GM18951 (cell line): ENCODE data around the gene TMEM187.
A peak's percentile ranks its signal among the peaks of the same experiment; 100 is the strongest.

ENCODE experiments used
- POLR2A ChIP-seq: IDR thresholded peaks from 4 replicates; pipeline ENCODE4 v1.6.1; 2011; ENCODE audit warnings: mild to moderate bottlenecking; ENCODE audit not compliant: insufficient read length, insufficient read depth; ENCODE audit errors: extremely low read depth
- in situ Hi-C: fragments of 300-500 bp; cut with MboI; formaldehyde crosslinking; loops from one replicate; pipeline ENCODE4 v1.12.0; 2022; ENCODE audit warnings: low sequenced_read_pairs, mixed read lengths, inconsistent platforms; ENCODE audit not compliant: unreplicated experiment

The TMEM187 gene

DNA sequence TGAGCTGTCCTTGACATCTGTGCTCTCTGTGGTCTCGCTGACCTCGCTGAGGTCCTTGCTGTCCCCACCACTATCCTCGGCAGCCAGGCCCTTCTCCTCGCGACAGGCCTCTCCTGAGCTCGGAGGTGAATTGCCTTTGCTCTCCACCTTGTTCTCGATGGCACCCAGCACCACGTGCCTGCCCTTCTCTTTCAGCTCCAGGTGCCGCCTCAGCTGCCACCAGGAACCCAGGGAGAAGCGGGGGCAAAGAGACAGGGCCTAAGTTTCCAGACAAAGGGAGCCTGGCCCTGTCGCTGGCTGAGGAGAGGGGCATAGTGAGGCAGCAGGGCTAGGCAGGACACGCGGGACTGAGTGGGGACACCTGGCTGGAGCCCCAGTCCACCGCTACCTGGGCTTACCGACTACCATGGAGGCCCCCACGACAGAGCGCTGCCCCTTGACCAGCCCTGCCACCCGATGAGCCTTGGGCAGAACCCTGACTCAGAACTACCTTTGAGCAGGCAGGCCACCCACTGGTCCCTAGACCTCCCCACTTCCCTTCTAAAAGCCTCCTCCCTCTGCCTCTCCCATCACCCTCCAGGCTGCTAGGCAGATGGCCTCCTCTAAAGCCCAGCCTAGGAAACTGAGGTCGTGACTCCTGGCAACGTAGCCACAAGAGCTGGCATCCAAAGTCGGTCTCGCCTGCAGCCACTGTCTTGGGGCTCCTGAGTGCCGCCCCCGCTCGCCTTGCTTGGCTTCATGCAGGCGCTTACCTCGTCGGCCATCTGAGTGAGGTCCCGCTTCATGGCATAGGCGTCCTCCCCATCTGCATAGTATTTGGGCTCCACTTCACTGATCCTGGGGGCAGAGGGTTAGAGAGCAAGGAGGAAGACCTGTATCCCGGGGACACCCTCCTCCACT lies 42.3 kb upstream of the TMEM187 start:
- in situ Hi-C loops, result no loop called here
- no peak for TF ChIP-seq POLR2A

DNA sequence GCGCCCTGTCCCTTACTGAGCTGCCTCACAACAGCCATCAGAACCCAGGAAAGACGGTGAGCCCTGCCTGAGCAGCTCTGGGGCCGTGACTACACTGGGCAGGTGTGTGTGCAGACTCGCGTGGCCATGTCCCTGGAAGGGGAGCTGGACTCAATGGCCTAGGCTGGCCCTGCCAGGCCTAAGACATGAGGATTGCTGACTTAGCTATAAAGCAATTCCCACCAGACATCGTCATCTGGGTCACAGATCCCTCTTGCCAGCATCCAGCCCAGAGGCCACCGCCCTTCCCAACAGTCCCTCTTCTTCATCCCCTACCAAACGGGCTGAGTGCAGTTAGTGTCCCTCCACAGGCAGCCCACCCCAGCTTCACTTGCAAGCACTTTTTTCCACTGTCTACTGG lies 41.4 kb upstream of the TMEM187 start:
- TF ChIP-seq POLR2A, result no peak
- in situ Hi-C loops, result no loop called here

DNA sequence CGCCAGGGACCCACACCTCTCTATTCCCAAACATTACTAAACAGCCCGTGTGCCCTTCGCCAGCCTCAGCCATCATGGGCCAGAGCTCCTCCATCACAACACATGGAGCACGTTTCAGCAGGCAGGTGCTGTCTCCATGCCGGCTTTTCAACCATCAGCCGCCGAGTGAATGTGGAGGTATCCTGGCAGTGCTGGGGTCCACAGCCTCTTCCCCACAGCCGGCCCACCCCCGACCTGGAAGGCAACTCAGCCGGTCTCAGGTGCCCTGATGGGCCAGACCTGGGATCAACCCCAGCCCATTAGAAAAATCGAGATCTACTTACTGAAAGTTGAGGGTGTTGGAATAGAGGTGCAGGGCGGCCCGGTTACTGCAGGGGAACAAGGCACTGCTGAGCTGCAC lies 40.8 kb upstream of the TMEM187 start:
- TF ChIP-seq POLR2A, result no peak
- in situ Hi-C loops, result no loop called here

DNA sequence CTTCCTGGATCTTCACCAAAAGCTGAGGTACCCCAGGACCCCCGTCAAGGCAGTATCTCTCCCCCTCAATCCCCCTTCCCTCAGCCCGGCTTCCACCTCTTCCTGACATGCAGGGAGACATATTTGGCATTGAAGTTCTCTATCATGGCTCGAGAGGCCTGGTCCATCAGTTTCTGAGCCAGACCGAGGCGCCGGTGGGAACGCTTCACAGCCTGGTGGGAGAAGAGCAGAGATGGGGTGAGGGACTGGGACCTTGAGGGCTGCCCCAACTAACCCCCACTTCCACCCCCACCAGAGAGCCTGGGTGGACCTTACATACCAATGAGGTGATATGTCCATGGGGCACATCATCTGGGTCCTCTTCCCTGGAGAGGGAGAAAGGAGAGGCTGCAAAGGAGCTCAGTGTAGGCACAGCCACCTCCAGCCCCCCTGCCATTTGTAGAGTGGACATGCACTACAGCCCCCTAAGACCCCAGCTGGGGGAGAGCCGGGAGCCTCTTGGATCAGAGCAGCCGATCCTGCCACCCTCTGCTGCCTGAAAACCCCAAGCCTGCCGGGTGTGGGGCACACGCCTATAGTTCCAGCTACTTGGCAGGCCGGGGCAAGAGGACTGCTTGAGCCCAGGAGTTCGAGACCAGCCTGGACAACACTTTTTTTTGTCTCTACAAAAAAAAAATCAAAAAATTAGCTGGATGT lies 40.2 kb upstream of the TMEM187 start:
- no peak for TF ChIP-seq POLR2A
- in situ Hi-C loops, result no loop called here

DNA sequence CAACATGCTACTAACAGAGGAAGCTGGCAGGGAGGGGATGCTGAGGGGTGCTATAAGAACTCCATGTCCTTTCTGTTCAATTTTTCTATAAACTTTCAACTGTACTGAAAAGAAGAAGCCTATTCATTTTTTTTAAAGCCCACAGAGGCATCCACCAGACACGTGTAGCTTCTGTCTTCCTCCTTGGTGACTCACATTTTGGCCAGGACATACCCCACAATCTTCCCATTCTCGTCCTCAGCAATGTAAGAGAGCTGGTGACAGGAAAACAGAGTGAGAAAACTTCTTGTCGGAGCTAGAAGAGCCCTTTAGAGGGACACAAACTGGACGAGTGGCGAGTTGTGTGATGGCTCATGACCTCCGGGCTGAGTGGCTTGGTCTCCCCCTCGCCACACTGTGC lies 38.8 kb upstream of the TMEM187 start:
- in situ Hi-C loops, result no loop called here
- TF ChIP-seq POLR2A, result no peak

DNA sequence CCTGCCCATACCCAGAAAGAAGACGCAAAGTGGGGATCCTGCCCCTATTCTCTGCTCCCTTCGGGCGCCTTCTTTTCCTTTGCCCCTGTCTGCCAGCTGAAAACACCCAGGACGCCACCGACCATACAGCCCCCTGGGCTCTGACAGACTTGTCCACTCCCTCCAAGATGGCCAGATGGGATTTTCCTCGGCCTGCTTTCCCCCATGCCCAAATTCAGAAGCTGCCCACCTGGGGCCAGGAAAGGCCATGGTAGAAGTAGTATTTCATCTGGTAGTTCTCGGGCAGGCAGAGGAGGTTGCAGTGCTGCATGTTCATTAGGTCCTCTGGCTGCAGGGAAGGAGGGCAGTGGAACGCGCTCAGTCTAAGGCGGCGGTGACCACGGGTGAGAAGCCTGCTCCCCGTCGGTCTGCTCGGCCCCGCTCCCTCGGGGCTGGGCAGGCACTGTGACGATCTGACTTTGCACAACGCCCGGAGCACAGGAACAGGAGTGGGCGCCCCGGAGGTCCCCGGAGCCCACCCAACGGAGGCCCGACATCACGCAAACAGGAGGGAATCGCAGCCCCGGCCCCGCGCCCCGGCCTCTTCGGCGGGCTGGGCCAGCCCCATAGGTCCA lies 38.3 kb upstream of the TMEM187 start:
- no peak for TF ChIP-seq POLR2A
- in situ Hi-C loops, result no loop called here

DNA sequence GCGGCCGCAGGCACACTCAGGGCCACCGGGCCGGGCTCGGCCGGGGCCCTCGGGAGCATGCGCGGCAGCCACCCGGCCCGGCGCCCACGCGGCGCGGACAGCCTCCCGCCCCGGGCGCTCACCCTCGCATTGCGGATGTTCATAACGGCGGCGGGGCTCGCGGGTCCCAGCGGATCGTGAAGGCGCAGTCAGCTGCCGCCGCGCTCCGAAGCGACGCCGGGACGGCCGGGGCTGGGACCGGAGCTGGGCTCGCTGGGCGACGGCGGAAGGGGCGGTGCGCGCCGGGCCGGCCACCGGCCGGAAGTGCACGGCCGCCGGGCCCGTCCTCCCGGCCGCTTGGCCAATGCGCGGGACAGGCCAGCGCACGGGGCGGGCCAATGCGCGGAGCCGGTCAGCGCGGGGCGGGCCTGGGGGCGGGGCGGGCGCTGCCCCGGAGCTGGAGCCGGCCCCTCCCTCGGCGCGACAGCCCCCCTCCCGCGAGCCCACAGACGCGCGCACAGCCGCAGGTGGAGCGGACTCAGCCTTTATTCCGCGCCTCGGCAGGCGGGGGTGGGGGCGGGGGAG lies 37.7 kb upstream of the TMEM187 start, which contains the start of gene NAA10:
NAA10 (minus strand) TSS at position 276 of the 564 bp plus-strand sequence; CDS start at position 143, 133 bp downstream.
- in situ Hi-C loops, result no loop called here
- peak; percentile 73 for TF ChIP-seq POLR2A

DNA sequence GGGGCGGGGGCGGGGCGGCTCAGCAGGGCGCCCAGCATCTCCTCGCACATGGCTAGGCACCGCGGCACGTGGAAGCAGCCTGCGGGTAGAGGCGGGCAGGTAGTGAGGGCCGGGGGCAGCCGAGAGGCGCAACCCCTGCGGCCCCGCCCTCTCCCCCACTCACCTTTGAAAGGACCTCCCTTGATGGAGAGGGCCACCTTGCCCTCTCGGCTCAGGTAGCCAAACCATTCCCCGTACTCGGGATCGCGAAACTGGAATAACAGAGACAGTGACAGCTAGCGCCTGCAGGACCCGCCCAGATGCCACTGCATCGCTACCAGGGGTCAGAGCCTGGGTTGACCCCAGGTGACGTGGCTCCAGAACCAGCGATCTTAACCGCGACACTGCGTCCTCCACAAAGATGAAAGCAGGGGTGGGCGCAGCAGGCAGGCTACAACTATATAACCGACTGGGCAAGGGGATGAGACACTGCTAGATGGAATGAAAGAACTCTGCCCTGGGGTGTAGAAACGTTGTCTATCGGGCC lies 37.2 kb upstream of the TMEM187 start:
- no peak for TF ChIP-seq POLR2A
- in situ Hi-C loops, result no loop called here

DNA sequence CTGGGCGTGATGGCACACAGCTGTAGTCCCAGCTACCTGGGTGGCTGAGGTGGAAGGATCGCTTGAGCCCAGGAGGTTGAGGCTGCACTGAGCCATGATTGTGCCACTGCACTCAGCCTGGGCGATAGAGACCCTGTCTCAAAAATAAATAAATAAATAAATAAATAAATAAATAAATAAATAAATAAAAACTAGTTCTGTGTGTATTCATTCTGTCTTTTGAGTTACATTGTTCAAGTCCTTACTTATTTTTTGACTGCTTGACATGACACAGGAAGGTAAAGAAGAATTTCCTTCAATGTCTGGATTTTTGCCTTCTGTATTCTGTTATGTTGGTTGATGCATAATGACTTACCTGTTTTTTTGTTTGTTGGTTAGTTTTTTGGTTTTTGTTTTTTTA lies 35.5 kb upstream of the TMEM187 start:
- in situ Hi-C loops, result no loop called here
- no peak for TF ChIP-seq POLR2A

DNA sequence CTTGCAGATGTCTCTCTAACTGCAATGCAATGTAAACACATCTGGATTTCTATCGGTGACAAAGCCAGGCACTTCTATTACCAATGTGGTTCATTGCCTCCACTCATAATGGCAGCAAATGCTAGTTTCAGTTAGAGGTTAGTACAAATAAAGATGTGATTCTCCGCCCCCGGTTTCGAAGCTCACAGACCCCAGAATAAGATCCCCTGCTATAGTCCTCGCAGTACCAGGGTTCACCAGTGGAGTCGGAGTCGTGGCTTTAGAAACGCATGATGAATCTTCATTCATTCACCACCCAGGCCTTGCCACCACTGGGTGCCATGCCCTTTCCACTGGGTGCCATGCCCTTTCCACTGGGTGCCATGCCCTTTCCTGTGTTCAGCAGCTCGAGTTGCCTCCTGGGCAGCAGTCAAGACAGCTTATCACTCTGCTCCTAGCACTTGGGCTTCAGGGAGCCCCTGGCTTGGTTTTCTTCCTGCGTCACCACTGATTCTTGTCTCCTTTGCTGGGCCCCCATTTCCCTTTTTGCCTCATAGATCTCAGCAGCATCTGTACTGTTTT lies 34.2 kb upstream of the TMEM187 start:
- TF ChIP-seq POLR2A, result no peak
- in situ Hi-C loops, result no loop called here

DNA sequence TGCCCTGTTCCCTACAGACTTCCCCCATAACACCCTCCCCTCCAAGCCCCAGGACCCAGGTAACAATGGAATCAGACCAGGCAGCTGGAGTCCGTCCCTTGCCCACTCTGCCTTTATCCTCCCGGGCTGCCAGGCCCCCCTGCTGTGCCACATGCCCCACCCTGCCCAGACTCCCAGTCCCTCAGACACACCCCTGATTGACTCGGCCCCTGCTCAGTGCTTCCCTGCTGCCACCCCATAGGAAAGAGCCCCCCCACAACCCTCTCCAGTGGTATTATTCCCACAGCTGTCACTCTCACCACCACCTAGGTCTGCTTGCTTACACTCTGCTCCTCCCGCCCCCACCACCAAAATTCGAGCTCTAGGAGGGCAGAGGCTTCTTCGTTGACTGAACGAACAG lies 33.0 kb upstream of the TMEM187 start:
- TF ChIP-seq POLR2A, result no peak
- in situ Hi-C loops, result no loop called here

DNA sequence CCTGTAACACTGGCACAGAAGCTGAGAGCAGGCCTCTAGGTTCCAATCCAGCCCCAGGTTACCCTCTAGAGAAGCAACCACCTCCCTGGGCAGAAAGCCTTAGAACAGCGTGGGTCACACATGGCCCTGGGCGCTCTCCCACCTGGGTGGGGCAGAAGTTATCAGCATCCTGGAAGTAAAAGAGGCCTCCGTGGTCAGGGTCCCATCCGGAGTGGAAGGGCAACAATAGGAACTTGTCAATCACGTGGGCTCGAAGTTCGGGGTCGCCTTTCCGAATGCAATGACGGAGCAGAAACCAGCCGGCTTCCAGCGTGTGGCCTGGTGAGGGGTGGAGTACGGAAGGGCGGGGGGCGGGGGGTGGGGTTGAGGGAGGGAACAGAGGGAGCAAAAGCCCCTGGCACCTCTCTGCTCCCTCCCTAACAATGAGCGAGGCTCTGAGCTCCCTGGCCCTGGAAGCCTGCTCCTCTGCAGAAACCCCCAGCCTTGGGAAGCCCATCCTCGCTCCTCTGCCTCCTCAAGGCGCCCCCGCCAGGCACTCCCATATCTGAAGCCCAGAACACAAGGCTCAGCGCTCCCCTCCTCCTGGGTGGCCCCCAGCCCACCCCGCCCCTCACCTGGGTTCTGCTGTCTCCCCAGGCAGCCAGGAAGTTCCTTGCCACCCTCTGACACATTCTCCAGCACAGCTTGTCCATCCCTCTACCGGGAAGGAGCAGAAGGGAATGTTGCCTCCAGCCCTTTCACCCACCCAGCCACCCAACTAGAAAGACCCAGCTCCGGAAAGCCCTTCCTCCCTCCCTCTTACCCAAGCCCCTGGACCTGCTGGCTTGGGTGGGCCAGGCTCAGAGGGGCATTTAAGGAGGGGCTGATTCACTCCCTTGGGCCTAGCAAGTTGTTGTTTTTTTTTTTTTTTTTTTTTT lies 31.0 kb upstream of the TMEM187 start:
- in situ Hi-C loops, result no loop called here
- TF ChIP-seq POLR2A, result no peak

DNA sequence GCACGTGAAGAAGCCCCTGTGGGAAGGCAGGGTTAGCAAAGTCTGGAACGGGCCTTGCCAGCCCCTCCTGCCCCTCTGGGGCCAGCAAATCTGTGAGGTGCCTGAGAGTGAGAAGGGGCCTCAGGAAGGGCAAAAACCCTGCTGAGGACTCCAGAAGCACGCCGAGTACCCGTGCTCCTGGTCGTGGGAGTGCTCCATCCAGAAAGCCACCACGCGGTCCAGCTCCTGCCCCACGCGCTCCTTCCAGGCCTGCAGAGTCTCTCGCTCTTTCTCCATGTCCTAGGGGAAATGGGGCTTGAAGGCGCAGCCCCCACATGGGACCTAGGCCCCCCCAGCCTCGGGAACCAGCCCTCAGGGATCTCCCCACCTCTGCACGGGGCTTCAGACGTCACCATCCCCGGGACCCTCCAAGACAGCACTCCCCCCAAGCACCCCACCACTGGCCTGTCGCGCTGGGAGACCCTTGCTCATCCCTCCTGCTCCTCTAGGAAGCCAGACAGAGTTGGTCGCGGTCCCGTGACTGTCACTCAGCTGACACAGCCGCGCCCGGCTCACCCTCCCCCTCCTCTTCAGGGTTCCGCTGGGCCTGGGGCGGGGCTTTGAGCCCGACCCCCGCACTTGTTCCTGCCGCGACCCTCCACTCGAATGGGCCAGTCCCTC lies 28.3 kb upstream of the TMEM187 start, which contains the start of gene RENBP:
RENBP (minus strand) TSS at position 504 of the 660 bp plus-strand sequence; CDS start at position 471, 33 bp downstream.
- TF ChIP-seq POLR2A, result no peak

More for the DNA sequence above, 28.3 kb upstream of the TMEM187 start, which contains the start of gene RENBP:
- in situ Hi-C loops, result no loop called here
